ENCODE results near the gene PPP1R13L.
"Not testable (repeated sequence)": the region's sequence is repeated elsewhere in the genome, so short reads cannot be mapped to it uniquely, and the experiment has no call there.

Gene PPP1R13L

DNA sequence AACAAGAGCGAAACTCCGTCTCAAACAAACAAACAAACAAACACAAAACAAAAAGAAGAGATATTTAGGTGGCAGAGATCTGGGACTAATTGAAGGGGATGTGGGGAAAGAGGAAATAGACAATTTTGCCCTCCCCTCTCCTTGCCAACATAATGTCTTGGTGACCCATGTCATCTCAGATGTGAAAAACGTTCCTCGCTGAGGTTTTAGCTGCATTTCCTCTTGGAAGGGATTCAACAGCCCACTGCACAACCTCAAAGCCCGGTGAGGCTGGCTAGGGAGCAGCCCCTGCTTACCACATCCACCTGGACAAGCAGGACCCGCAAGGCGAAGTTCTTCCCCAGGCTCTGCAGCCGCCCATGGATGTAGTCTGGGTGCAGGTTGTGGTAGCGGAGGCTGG lies 13.9 kb upstream of the PPP1R13L start:
- no peak overlapping the region for H3K4me3 ChIP-seq (ENCODE audit: severe bottlenecking)
- H3K27ac ChIP-seq (ENCODE audit: poor library complexity, severe bottlenecking): no peak overlapping the region
- no peaks in the 10 kb centered on the region for H3K27me3 ChIP-seq (ENCODE audit: insufficient read depth, poor library complexity, severe bottlenecking)
- H3K36me3 ChIP-seq (ENCODE audit: low read depth): peaks cover 71% of the 10 kb centered on the region
- ATAC-seq (ENCODE audit: low read depth) (no peak), DNase-seq (ENCODE audit: low spot score) (no peak)
- TF ChIP-seq, protein P1, sequence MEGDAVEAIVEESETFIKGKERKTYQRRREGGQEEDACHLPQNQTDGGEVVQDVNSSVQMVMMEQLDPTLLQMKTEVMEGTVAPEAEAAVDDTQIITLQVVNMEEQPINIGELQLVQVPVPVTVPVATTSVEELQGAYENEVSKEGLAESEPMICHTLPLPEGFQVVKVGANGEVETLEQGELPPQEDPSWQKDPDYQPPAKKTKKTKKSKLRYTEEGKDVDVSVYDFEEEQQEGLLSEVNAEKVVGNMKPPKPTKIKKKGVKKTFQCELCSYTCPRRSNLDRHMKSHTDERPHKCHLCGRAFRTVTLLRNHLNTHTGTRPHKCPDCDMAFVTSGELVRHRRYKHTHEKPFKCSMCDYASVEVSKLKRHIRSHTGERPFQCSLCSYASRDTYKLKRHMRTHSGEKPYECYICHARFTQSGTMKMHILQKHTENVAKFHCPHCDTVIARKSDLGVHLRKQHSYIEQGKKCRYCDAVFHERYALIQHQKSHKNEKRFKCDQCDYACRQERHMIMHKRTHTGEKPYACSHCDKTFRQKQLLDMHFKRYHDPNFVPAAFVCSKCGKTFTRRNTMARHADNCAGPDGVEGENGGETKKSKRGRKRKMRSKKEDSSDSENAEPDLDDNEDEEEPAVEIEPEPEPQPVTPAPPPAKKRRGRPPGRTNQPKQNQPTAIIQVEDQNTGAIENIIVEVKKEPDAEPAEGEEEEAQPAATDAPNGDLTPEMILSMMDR (IDR thresholded peaks at IDR 0.05; ENCODE audit: poor library complexity, severe bottlenecking): no peak
- H3K9me3 ChIP-seq (ENCODE audit: severe bottlenecking): no peaks in the 10 kb centered on the region
- peaks cover 5% of the 10 kb centered on the region for H3K4me1 ChIP-seq (ENCODE audit: insufficient read depth, poor library complexity, severe bottlenecking)

DNA sequence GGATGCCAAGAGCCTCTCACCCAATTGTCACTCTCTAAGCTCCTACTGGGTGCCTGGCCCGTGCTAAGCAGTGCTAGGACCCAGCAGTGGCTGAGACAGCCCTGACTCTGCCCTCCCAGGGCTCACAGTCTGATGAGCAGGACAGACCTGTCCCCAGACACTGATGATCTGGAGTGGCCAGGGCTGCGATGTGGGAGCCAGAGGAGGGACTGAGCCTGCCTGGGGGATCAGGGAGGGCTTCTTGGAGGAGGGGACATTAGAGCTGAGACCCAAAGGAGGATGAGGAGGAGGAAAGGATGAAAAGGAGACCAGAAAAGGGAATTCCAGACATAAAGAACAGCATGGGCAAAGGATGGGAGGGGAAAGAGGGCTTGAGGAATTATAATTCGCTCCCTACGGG lies 12.3 kb upstream of the PPP1R13L start:
- peak overlapping the region; percentile 32 for H3K27ac ChIP-seq (ENCODE audit: poor library complexity, severe bottlenecking)
- H3K27me3 ChIP-seq (ENCODE audit: insufficient read depth, poor library complexity, severe bottlenecking): no peaks in the 10 kb centered on the region
- H3K4me1 ChIP-seq (ENCODE audit: insufficient read depth, poor library complexity, severe bottlenecking): peaks cover 5% of the 10 kb centered on the region
- H3K36me3 ChIP-seq (ENCODE audit: low read depth): peaks cover 85% of the 10 kb centered on the region
- TF ChIP-seq, protein P1 (IDR thresholded peaks at IDR 0.05; ENCODE audit: poor library complexity, severe bottlenecking): no peak
- no peak for ATAC-seq (ENCODE audit: low read depth)
- DNase-seq (ENCODE audit: low spot score): no peak
- no peak overlapping the region for H3K4me3 ChIP-seq (ENCODE audit: severe bottlenecking)
- H3K9me3 ChIP-seq (ENCODE audit: severe bottlenecking): no peaks in the 10 kb centered on the region

DNA sequence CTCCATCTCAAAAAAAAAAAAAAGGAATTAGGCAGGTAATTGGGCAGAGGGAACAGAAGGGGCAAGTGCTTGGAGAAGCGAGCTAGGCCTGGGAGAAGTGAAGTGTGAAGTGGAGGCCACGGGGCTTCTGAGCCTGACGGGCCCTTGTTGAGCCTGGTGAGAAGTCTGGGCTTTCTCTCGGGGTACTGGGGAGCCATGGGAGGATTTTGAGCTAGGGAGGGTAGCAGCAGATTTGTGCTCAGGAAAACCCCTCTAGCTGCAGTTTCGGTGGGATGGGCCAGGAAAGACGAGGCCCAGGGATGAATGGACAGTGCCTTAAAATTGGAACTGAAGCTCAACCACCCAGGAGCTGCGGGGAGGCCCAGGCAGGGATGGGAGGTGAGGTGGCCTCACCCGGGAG lies 9.6 kb upstream of the PPP1R13L start:
- Histone ChIP-seq H3K9me3 (ENCODE audit: severe bottlenecking) (no peaks in the 10 kb centered on the region), H3K27ac (ENCODE audit: poor library complexity, severe bottlenecking) (no peak overlapping the region), H3K4me1 (ENCODE audit: insufficient read depth, poor library complexity, severe bottlenecking) (no peaks in the 10 kb centered on the region), H3K27me3 (ENCODE audit: insufficient read depth, poor library complexity, severe bottlenecking) (no peaks in the 10 kb centered on the region), H3K36me3 (ENCODE audit: low read depth) (peaks cover 85% of the 10 kb centered on the region), H3K4me3 (ENCODE audit: severe bottlenecking) (no peak overlapping the region)
- no peak for DNase-seq (ENCODE audit: low spot score)
- no peak for ATAC-seq (ENCODE audit: low read depth)
- TF ChIP-seq, protein P1 (IDR thresholded peaks at IDR 0.05; ENCODE audit: poor library complexity, severe bottlenecking): no peak

DNA sequence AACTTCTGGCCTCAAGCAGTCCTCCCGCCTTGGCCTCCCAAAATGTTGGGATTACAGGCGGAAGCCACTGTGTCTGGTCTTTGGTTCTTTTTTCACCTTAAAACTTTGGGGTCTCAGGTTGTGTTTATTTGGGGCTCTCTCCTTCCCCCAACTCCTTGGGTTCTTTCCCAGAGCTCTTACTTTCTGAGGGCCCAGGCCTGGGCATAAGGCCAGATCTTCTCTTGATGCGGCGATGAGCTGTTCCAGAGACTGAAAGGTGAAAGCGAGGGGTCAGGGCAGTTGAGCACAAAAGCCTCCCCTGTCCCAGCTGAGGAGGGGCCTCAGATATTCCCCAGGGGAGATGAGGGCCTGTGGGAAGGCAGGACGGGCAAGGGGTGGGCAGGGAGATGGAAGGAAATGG lies 8.6 kb upstream of the PPP1R13L start:
- H3K27me3 ChIP-seq (ENCODE audit: insufficient read depth, poor library complexity, severe bottlenecking): no peaks in the 10 kb centered on the region
- no peak overlapping the region for H3K4me3 ChIP-seq (ENCODE audit: severe bottlenecking)
- ATAC-seq (ENCODE audit: low read depth) (no peak), DNase-seq (ENCODE audit: low spot score) (no peak)
- peaks cover 75% of the 10 kb centered on the region for H3K36me3 ChIP-seq (ENCODE audit: low read depth)
- no peaks in the 10 kb centered on the region for H3K9me3 ChIP-seq (ENCODE audit: severe bottlenecking)
- TF ChIP-seq, protein P1 (IDR thresholded peaks at IDR 0.05; ENCODE audit: poor library complexity, severe bottlenecking): no peak
- no peak overlapping the region for H3K27ac ChIP-seq (ENCODE audit: poor library complexity, severe bottlenecking)
- H3K4me1 ChIP-seq (ENCODE audit: insufficient read depth, poor library complexity, severe bottlenecking): no peaks in the 10 kb centered on the region

DNA sequence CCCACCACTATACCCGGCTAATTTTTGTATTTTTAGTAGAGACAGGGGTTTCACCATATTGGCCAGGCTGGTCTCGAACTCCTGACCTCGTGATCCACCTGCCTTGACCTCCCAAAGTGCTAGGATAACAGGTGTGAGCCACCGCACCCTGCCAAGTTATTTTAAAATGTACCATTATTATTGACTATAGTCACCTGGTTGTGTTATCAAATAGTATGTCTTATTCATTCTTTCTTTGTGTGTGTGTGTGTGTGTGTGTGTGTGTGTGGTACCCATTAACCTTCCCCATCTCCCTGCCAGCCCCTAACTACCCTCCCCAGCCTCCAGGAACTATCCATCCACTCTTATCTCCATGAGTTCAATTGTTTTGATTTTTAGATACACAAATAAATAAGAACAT lies 5.5 kb upstream of the PPP1R13L start:
- not testable (repeated sequence) for H3K9me3 ChIP-seq (ENCODE audit: severe bottlenecking); H3K27me3 ChIP-seq (ENCODE audit: insufficient read depth, poor library complexity, severe bottlenecking); H3K4me1 ChIP-seq (ENCODE audit: insufficient read depth, poor library complexity, severe bottlenecking); DNase-seq (ENCODE audit: low spot score); H3K27ac ChIP-seq (ENCODE audit: poor library complexity, severe bottlenecking); H3K4me3 ChIP-seq (ENCODE audit: severe bottlenecking); ATAC-seq (ENCODE audit: low read depth)
- peaks cover 45% of the 10 kb centered on the region for H3K36me3 ChIP-seq (ENCODE audit: low read depth)
